GM12801 (cell line): Measurements from ENCODE around the gene ARHGEF28.

Source experiments
- TF ChIP-seq, protein P1 (sequence below): IDR thresholded peaks from one replicate; pipeline ENCODE4 v1.5.1; 2011; ENCODE audit warnings: control low read depth; ENCODE audit not compliant: insufficient read length; ENCODE audit errors: extremely low read depth

Gene ARHGEF28

GRCh38 chr5:73841641-73842040 lies 215.6 kb downstream of the ARHGEF28 start:
- TF ChIP-seq, protein P1, sequence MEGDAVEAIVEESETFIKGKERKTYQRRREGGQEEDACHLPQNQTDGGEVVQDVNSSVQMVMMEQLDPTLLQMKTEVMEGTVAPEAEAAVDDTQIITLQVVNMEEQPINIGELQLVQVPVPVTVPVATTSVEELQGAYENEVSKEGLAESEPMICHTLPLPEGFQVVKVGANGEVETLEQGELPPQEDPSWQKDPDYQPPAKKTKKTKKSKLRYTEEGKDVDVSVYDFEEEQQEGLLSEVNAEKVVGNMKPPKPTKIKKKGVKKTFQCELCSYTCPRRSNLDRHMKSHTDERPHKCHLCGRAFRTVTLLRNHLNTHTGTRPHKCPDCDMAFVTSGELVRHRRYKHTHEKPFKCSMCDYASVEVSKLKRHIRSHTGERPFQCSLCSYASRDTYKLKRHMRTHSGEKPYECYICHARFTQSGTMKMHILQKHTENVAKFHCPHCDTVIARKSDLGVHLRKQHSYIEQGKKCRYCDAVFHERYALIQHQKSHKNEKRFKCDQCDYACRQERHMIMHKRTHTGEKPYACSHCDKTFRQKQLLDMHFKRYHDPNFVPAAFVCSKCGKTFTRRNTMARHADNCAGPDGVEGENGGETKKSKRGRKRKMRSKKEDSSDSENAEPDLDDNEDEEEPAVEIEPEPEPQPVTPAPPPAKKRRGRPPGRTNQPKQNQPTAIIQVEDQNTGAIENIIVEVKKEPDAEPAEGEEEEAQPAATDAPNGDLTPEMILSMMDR, result no peak

DNA sequence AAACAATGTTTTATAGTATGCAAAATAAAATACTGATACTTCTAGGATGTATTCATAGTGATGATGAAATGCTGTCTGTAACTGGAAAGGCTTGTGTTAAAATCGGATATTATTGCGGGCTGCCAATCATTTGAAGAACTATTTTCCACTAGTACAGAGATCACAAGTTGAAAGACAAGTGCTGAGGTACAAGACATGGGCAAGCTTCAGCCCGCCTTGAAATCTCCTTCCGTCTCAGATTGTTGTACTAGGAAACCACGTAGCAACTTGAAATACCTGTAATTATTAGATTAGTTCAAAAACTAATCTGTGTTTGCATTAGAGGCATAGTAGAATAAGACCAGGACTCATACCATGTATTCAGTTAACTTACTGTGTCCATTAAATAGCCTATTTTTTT lies 218.2 kb downstream of the ARHGEF28 start:
- TF ChIP-seq, protein P1, result no peak

DNA sequence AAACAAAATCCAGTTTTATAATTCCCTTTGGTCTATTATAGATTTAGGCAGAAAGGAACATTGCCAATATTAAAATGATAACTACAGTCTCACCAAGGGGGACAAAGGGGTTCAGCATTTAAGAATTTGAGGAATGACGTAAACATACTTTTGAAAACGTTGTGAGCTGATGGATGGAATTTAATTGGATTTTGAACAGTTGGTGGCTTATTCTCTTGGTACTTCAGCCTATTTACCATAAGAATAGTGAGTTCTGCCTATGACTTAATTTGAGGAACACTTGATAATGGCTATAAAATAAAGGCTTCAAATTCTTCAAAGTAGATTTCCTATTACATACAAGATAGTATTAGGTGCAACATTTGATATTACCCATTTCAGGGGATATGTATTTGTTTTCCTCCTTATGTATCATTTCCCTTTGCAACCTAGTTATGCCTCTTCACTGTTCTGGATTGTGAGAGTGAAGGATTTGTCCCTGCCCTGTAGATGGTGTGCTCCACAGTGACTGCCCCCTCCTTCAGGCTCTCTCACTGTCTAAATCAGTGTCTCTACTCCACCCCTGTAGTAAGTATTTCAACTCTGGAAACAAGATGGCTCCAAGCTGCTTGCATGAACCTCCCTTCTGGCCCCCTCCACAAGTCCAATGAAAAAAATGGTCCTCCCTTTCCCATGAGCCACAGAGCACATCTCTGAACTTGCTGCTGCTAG lies 225.6 kb downstream of the ARHGEF28 start:
- TF ChIP-seq, protein P1, result no peak

DNA sequence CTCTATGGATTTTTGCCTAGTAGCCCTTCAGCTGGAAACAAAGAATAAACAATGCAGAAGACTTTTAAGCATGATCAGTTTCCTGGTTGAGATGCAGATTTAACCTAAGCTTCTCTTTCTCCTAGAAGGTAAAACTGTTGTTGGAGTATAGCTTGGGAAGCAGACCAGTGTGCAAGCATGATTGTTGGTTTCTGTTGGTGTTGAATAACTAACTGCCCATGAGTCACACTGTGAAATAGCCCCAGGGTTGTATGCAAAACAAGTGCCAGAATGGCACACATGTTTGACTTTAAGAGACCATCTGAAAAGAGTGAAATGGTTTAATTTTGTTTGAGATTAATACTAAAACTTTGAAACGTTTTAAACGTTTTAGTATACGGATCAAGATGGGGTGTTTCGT lies 227.1 kb downstream of the ARHGEF28 start:
- TF ChIP-seq, protein P1, result no peak

DNA sequence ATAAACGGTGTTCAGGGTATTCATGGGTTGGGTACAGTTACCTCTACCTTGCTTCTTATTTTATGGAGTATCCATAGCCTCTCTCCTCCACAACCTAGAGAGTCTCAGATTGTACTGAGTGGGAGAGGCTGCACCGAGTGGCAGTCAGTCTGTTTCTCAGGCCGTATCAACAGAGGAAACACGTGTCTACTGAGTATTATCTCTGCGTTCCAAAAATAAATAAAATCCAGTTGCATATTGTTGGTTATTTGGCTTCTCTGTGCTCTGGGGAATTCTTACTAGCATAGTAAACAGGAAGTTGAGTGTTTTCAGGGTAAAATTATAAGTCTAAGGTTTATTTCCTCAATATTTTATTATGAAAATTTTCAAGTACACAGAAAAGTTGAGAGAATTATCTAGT lies 231.0 kb downstream of the ARHGEF28 start:
- TF ChIP-seq, protein P1, result no peak

DNA sequence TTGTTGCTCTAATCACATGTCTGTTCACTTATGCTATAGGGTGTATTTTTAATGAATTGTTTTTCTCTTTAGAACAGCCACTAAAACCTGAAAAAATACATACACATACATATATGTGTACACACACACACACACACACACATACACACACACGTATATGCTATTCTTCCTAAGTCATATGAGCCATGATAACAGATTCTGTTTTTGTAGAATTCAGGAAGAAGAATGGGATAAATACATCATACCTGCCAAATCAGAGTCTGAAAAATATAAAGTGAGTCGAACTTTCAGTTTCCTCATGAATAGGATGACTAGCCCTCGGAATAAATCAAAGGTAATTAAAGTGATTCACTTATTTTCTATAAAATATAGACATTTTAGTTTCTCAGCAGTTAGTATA lies 231.4 kb downstream of the ARHGEF28 start:
- TF ChIP-seq, protein P1, result no peak

DNA sequence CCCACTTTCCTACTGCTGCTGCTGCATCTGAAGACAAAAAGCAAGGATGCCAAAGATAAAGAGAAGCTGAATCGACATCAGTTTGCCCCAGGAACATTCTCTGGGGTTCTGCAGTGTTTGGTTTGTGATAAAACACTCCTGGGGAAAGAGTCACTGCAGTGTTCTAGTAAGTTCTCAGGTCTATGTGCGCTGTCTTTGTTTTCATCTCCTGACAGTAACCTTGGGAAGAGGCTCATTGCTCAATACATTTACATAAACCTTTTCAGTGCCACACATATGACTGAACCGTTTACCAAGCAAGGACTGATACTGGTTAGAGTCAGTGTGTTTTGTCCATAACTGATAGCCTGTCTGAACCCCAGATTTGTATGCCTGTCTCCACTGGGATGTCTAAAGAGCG lies 232.1 kb downstream of the ARHGEF28 start:
- TF ChIP-seq, protein P1, result no peak
